ENCODE results near the gene BACH2. TPM values are rescaled to one million over a fixed set of nuclear protein-coding genes. Genes with fewer than 3 reads are reported as not detected.
"Not testable (repeated sequence)": the region's sequence is repeated elsewhere in the genome, so short reads cannot be mapped to it uniquely, and the experiment has no call there.

The BACH2 gene
- total RNA-seq, 4 donors from 2014 or later, result 8.5 to 20.0 (median 13.3) TPM

DNA sequence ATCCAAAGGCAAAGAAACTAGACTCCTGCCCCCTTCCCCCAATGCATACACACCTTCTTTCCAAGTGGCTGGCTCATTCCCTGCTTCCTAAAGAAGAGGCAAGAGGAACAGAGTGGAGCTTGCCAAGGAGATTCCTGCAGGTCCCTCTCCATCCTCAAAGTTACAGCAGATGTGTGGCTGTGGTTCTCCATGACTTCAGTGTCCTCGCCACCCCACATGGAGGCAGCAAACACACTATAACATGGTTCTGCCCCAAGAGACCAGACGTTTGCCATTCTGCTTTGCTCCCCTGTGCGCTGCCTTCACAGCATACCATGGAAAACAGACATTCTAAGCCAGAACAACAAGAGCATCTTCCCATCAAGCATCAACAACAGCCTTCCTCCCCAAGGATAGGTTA is 84.4 kb downstream of the BACH2 start:
- no peak for DNase-seq (ENCODE audit: low spot score in 2 of 2)
- H3K4me1 ChIP-seq, result peaks cover 19% of the 10 kb centered on the region
- H3K4me3 ChIP-seq, result no peak overlapping the region
- 86% methylated on average over 3 of the region's 3 CpGs for WGBS
- no peaks in the 10 kb centered on the region for H3K9me3 ChIP-seq
- TF ChIP-seq EP300 (IDR thresholded peaks at IDR 0.05), result no peak
- TF ChIP-seq, protein P1, sequence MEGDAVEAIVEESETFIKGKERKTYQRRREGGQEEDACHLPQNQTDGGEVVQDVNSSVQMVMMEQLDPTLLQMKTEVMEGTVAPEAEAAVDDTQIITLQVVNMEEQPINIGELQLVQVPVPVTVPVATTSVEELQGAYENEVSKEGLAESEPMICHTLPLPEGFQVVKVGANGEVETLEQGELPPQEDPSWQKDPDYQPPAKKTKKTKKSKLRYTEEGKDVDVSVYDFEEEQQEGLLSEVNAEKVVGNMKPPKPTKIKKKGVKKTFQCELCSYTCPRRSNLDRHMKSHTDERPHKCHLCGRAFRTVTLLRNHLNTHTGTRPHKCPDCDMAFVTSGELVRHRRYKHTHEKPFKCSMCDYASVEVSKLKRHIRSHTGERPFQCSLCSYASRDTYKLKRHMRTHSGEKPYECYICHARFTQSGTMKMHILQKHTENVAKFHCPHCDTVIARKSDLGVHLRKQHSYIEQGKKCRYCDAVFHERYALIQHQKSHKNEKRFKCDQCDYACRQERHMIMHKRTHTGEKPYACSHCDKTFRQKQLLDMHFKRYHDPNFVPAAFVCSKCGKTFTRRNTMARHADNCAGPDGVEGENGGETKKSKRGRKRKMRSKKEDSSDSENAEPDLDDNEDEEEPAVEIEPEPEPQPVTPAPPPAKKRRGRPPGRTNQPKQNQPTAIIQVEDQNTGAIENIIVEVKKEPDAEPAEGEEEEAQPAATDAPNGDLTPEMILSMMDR (IDR thresholded peaks at IDR 0.05), result no peak
- no peak overlapping the region for H3K27ac ChIP-seq
- H3K36me3 ChIP-seq, result no peaks in the 10 kb centered on the region
- H3K27me3 ChIP-seq, result no peaks in the 10 kb centered on the region

DNA sequence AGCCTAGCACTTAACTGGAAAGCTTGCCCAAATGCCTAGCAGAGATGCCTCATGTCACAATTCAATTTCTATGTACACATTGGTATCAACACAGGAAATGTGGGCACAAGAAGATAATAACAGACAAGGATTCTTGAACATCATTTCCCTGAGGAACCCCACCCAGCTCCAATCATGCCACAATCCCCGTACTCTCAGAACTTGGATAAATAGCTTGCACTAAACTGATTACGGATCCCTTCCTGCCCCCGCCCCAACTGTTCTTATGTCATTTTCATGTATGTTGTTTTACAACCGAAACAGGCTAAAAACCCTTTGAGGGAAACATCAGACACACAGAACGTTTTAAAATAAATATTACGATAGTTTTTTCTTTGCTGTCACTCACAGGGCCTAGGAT is 87.1 kb downstream of the BACH2 start:
- Histone ChIP-seq H3K36me3 (no peaks in the 10 kb centered on the region), H3K27ac (no peak overlapping the region), H3K4me3 (no peak overlapping the region), H3K9me3 (no peaks in the 10 kb centered on the region), H3K4me1 (peaks cover 5% of the 10 kb centered on the region), H3K27me3 (no peaks in the 10 kb centered on the region)
- no peak for TF ChIP-seq EP300 (IDR thresholded peaks at IDR 0.05)
- no peak for TF ChIP-seq POLR2A (IDR thresholded peaks at IDR 0.05)
- TF ChIP-seq, protein P1 (IDR thresholded peaks at IDR 0.05), result no peak
- no peak for TF ChIP-seq POLR2AphosphoS5 (IDR thresholded peaks at IDR 0.05)
- 78% methylated on average over 6 of the region's 6 CpGs for WGBS
- DNase-seq (ENCODE audit: low spot score in 2 of 2), result no peak

DNA sequence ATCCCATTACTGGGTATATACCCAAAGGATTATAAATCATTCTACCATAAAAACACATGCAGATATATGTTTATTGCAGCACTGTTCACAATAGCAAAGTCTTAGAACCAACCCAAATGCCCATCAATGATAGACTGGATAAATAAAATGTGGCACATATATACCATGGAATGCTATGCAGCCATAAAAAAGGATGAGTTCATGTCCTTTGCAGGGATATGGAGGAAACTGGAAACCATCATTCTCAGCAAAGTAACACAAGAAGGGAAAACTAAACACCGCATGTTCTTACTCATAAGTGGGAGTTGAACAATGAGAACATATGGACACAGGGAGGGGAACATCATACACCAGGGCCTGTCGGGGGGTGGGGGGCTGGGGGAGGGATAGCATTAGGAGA is 88.0 kb downstream of the BACH2 start:
- not testable (repeated sequence) for H3K27ac ChIP-seq; H3K4me3 ChIP-seq; H3K27me3 ChIP-seq; H3K9me3 ChIP-seq; H3K4me1 ChIP-seq; H3K36me3 ChIP-seq; DNase-seq (ENCODE audit: low spot score in 2 of 2)
- WGBS, result 84% methylated on average over 2 of the region's 2 CpGs

DNA sequence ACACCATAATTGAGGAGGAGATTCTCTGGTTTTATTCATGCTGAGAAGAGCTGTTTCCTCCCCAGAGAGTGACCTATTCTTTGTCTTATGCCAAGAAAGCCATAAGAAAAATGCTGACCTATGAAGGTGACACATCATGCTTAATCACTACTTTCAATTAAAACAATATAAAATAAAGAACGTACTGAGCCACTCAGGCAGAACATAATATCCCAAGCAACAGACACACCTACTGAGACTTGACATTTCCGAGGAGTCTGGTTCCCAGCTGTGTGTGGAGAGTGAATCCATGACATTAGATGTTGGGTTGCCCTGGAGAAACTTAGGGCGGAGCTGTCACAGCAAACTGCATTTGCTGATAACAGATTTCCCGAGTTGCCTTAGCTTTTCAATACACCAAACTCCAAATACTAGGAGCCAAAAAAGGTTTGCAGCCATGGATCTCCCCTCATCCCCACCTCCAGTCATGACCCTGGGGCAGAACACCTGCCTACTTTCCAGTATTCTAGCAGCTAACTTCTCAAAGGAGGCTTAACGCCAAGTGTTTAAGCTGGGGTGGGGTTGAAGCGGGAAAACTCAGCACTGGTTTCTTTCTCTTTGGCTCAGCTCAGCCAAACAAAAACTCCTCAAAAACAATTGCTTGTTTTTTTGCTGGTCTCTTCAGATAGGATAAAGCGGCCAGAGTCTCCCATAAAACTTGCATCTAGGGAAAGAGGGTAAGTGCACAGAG is 92.2 kb downstream of the BACH2 start:
- H3K27ac ChIP-seq, result no peak overlapping the region
- H3K27me3 ChIP-seq, result no peaks in the 10 kb centered on the region
- TF ChIP-seq POLR2AphosphoS5 (IDR thresholded peaks at IDR 0.05), result no peak
- TF ChIP-seq, protein P1 (IDR thresholded peaks at IDR 0.05), result no peak
- no peak for TF ChIP-seq EP300 (IDR thresholded peaks at IDR 0.05)
- no peak for TF ChIP-seq POLR2A (IDR thresholded peaks at IDR 0.05)
- WGBS, result 29% methylated on average over 7 of the region's 7 CpGs
- no peaks in the 10 kb centered on the region for H3K36me3 ChIP-seq
- no peak overlapping the region for H3K4me3 ChIP-seq
- no peak for DNase-seq (ENCODE audit: low spot score in 2 of 2)
- peaks cover 7% of the 10 kb centered on the region for H3K4me1 ChIP-seq
- H3K9me3 ChIP-seq, result no peaks in the 10 kb centered on the region

GRCh38 chr6:90203672-90204071 is 93.0 kb downstream of the BACH2 start:
- TF ChIP-seq POLR2A (IDR thresholded peaks at IDR 0.05) (no peak), EP300 (IDR thresholded peaks at IDR 0.05) (no peak), POLR2AphosphoS5 (IDR thresholded peaks at IDR 0.05) (no peak)
- TF ChIP-seq, protein P1 (IDR thresholded peaks at IDR 0.05), result no peak
- 77% methylated on average over 5 of the region's 5 CpGs for WGBS
- no peak overlapping the region for H3K27ac ChIP-seq
- H3K4me1 ChIP-seq, result peaks cover 7% of the 10 kb centered on the region
- H3K36me3 ChIP-seq, result no peaks in the 10 kb centered on the region
- DNase-seq (ENCODE audit: low spot score in 2 of 2), result no peak
- no peaks in the 10 kb centered on the region for H3K27me3 ChIP-seq
- no peaks in the 10 kb centered on the region for H3K9me3 ChIP-seq
- no peak overlapping the region for H3K4me3 ChIP-seq

- Histone ChIP-seq H3K27ac (no peak overlapping the region), H3K9me3 (no peaks in the 10 kb centered on the region), H3K4me3 (no peak overlapping the region), H3K36me3 (no peaks in the 10 kb centered on the region), H3K4me1 (peaks cover 7% of the 10 kb centered on the region), H3K27me3 (no peaks in the 10 kb centered on the region)
- DNase-seq (ENCODE audit: low spot score in 2 of 2), result no peak
- 63% methylated on average over 2 of the region's 2 CpGs for WGBS
- TF ChIP-seq POLR2A (IDR thresholded peaks at IDR 0.05) (no peak), EP300 (IDR thresholded peaks at IDR 0.05) (no peak), POLR2AphosphoS5 (IDR thresholded peaks at IDR 0.05) (no peak)
- TF ChIP-seq, protein P1 (IDR thresholded peaks at IDR 0.05), result no peak
These were observed 94.5 kb downstream of the BACH2 start for GRCh38 chr6:90202156-90202555.
